ENCODE measurements around the gene MAP4K5.

Gene MAP4K5

DNA sequence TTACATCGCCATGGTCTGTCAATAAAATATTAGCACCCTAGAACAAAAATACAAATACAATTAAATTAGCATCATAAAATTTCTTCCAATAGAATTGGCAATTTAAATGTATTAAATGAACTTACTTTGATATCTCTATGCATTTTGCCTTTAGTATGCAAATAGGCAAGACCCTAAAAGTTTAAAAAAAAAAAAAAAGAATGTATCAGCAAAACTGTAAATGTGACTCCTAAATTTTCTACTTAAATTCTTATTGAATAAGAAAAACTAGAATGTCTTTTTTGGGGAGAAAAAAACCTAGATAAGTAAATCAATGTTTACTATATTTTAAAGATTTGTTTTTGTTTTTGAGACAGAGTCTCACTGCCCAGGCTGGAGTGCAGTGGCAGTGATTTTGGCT is 56.2 kb downstream of the MAP4K5 start:
- no peak for DNase-seq (ENCODE audit: low read depth in 2 of 2)

DNA sequence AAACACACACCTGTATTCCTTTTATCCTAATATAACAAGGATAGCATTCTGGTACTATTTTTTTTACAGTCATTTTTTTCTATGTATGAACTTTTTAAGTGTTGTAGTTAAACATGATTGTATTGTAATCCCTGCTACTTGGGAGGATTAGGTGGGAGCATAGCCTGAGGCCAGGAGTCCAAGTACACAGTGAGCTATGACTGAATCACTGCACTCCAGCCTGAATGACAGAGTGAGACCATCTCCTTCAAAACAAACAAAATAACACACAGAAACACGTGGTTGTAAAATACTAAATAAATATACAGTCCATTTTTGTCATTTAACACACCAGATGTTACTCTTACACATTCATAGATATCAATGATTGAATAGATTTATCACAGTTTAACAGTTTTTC is 56.9 kb downstream of the MAP4K5 start:
- DNase-seq (ENCODE audit: low read depth in 2 of 2), result no peak

DNA sequence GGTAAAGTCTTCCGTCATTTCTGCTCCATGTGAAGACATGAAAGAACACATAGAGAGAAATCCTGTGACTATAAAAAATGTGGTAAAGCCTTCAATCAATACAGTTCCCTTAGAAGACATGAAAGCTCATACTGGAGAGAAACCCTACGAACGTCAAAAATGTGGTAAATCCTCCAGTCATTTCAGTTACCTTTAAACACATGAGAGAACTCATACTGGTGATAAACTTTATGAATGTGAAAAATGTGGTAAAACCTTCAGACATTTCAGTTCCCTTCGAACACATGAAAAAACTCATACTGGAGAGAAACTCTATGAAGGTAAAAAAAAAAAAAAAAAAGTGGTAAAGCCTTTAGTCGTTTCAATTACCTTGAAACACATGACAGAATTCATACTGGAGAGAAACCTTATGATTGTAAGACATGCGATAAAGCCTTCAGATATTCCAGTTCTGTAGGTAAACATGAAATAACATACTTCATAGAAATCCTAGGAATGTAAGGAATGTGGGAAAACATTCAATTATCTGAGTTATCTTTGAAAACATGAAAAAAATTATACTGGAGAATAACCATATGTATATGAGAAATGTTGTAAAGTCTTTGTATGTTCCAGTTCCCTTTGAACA is 60.4 kb downstream of the MAP4K5 start:
- DNase-seq (ENCODE audit: low read depth in 2 of 2), result no peak

DNA sequence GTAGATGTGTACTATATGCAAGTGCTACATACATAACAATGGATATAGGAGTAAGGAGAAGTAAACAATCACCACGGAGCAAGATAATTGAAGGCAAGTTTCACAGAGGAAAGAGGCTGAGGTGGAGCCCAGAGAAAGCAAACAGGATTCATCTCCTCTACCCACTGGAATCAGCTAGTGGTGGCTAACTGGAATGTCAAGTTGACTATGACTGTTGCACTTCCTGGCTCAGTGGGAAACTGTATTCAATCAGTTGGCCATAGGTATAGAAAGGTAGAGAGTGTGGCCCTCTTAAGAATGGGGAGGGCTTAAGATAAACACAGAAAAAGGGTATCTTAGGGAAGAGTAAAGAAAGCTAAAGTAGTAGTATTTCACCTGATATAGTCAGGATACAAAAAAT is 62.4 kb downstream of the MAP4K5 start:
- no peak for DNase-seq (ENCODE audit: low read depth in 2 of 2)

DNA sequence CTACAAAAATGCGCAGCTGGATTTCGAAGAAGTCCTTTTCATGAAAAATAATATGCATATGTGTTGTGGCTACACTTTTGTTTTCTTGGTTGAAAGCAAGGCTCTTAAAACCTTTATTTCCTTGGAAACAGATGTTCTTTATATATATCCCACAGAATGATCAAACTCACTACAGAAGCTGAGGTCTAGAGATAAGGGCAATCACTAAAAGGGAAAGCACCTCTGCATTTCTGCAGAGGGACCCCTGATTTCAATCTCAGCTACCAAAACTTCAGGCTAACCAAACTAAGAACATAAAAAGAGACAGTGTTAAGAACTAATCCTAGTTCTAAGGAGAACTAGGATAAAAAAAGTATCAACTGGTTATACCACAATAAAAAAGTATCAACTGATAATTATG is 70.3 kb downstream of the MAP4K5 start:
- no peak for DNase-seq (ENCODE audit: low read depth in 2 of 2)

DNA sequence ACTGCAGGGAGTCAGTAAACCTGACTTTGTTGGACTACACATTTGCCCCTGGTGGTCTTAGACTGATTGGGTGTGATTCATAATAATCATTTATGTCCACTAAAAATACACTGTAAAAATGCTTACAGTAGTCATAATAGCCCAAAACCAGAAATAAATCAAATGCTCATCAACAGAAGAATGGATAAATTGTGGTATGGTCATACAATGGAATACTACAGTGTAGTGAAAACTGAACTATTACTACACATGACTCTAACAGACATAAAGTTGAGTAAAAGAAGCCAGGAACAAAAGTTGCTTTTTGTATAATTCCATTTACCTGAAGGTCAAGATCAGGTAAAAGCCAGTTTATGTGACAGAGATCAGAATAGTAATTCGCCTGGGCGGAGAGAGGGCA is 78.5 kb downstream of the MAP4K5 start:
- DNase-seq (ENCODE audit: low read depth in 2 of 2), result no peak

DNA sequence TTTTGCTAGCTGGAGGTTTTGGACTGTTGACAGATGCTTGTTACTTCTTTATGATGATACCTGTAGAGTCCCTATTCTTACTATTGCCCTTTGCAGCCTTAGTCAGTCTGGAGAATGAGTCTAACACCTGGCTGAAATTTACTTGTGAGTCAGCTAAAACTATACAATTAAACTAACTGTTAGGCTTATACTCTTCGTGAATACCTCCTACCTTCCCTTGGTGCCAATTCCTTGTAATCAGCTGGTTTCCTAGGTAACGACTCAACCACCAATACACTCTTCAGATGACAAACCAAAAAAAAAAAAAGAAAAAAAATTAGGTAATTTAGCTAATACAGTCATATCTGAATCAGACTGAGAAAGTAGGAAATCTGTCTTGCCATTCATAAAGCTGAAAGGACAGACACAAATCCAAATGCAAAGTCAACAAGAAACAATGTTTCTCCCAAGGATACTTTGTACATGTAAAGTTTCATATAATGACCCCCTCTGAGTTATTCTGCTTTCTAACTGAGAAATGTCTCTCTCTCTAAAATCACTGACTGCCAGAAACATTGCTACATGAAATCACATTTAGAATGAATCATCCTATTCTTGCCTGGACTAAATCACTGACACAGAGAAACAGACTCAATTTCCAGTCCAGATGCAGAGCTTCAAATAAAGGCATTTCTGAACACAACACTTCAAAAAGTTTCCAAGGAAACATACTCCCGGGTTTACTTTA is 79.2 kb downstream of the MAP4K5 start:
- peak; percentile 48 to 53 for DNase-seq (ENCODE audit: low read depth in 2 of 2)

DNA sequence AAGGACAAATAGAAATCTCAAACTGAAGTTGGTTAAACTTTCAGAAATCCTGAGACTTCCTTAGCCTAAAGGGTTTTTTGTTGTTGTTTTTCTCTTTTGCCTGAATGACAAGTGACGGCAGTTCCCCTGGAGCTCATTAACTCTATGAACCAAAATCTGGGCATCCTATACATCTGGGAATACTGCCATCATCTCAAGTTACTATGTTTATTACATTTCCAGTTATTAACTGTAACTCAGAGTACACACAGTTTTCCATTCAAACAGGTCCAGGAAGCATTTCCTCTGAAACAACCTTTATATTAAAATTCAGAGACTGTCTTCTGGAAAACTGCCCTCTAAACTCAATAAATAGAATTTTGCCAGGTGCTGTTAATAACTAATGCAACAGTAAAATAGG is 80.1 kb downstream of the MAP4K5 start:
- DNase-seq (ENCODE audit: low read depth in 2 of 2), result no peak

DNA sequence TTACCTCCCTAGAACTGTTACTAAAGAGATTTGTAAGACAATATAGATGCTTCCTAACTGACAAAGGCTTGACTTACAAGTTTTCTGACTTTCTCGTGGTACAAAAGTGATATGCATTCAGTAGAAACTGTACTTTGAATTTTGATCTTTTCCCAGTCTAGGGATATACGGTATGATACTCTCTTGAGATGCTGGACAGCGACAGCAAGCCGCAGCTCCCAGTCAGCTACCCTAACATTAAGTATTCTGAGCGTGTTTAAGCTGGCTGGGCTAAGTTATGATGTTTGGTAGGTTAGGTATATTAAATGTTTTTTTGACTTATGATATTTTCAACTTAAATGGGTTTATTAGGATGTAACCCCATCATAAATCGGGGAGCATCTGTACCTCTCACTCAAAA is 80.5 kb downstream of the MAP4K5 start:
- DNase-seq (ENCODE audit: low read depth in 2 of 2), result no peak

DNA sequence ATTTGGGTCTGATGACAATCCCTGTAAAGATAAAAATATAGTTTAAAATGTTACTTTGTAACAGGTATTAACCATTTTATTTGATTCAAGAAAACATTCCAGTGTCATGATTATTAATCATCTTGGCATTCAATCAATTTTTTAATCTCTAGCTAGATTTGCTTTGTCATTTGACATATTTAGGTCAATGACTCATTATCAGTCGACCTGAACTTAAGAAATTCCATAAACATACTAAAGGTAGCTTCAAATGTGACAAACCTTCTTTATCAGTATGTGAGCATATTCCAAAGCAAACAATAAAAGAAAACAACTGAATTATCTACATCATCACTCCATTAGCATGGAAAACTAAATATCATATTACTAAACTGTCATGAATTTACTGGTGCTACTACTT is 84.9 kb downstream of the MAP4K5 start:
- no peak for DNase-seq (ENCODE audit: low read depth in 2 of 2)

DNA sequence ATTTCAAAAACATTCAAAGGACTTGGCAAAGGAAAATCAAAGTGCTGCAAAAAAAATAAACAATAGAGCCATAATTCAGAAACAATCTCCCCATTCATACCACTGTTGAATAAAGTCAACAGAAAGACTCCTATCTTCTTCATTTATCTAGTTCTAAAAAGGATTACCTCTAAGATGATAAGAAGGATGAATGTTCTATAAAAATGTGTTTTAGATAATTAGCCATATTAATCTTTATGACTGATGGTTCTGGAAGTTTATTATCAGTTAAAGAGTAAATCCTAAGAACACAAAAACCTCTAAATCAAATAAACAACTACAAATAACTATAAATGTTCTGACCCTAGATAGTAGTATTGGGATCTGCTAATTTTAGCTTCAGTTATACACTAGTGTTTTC is 97.8 kb downstream of the MAP4K5 start:
- no peak for DNase-seq (ENCODE audit: low read depth in 2 of 2)

DNA sequence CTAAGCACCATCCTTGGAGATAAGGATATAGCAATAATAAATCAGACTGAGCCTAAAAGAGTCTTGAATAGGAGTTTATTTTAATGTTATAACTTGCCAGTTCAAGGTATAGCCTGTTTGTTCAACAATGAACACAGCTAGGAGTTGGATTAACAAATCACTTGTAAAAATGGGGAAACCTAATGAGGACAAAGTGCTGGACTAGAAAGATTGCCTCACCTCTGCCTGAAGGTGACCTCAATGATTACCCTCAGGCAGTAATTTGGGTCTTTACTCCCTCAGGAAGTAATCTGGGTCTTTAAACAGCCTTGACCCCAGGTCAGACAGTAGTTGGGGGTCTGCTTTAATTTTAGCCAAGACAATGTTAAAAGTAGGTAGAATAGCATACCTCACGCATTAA is 100.2 kb downstream of the MAP4K5 start:
- no peak for DNase-seq (ENCODE audit: low read depth in 2 of 2)

DNA sequence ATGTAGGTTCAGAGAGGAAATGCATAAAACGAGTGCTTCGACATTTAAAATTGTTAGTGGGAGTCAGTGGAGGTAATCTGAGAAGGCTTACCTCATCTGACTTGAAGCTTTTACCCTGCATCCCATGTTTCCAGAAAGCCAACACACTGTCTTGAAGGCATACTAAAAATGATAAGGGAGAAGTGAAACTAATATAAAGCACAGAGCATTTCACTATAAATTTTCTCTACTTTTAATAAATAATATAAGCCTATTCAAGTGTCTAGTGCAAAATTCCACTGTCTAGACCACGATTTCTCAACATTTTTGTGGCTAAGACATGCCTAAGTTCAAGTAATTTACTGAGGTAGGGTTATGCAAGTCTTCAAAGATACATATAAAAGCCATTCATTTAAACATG is 106.6 kb downstream of the MAP4K5 start:
- DNase-seq (ENCODE audit: low read depth in 2 of 2), result peak; percentile 63 to 65

DNA sequence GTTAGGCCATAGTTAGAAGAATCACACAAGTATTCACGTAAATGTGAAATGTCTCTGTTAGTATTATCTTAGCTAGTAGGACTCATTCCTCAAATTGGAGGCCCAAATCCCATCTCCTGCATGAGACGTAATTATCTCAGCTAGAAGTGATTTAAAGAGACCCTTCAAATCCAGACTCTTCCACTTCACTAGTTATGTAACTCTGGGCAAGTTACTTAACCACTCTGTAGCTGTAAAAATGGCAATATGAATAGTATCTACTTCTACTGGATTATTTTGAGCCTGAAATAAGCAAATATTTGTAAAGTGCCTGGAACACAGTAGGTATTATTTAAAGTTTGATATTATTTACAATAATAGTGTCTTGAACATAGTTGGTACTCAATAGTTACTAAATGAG is 107.3 kb downstream of the MAP4K5 start:
- DNase-seq (ENCODE audit: low read depth in 2 of 2), result no peak

DNA sequence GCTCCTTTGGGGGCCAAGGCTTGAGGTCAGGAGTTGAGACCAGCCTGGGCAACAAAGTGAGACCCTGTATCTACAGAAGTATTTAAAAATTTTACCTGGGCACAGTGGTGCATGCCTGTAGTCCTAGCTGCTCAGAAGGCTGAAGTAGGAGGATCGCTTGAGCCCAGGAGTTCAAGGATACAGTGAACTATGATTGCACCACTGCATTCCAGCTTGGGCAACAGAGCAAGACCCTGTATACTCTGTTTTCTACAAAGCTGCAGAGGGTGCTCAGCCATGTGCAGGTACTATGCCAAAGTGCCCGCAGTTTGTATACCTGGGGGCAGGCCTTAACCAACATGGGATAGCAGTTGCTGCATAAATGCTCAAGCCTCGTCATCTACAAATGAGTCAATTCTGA is 108.8 kb downstream of the MAP4K5 start:
- no peak for DNase-seq (ENCODE audit: low read depth in 2 of 2)

DNA sequence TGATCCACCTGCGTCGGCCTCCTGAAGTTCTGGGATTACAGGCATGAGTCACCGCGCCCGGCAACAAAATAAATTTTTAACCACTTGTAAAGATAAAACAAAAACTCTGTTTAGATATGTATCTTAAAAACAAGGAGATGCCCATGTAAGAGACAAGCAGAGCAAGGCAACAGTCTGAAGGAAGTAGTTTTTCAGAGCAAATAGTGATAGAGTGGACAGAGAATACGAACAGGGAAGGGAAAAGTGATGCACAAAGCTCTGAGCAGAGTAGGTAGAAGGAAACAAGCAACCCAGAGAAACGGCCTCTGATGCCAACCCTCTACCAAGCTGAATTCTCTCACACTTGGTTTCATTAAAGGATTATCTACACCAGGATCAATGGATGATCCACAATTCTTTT is 110.9 kb downstream of the MAP4K5 start:
- DNase-seq (ENCODE audit: low read depth in 2 of 2), result no peak

DNA sequence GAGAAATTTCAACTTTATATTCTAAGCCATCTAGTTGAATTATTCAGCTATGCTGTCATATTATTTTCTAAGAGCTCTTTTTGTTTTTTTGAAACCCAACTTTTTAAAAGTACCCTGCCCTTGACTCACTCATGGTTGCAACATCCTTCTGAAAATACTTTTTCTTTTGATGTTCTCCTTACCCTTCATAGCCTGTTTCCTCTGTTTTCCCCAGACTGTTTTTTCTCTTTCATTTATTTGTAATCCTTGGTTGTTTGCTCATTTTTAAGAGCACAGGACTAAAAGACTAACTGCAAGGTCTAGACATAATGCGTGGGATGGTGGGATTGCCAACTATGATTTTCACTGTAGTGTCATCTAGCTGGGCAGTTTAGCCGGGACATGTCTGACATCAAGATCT is 114.5 kb downstream of the MAP4K5 start:
- no peak for DNase-seq (ENCODE audit: low read depth in 2 of 2)

DNA sequence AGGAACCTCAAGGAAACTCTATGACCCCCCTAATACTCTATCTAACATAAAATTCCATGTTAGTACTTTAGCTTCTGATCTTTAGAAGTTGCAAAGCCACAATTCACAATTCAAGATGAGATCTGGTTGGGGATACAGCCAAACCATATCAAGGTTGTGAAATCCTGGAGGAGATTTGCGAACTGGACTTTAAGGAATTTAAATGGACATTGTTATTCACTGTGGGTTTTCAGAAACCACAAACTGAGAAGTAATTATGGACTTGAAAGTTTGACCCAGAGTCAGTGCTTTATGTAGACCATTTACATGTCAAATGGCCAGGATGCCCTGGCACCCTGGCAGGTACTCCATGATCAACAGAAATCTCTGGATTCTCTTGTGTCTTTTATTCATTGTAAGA is 121.4 kb downstream of the MAP4K5 start:
- DNase-seq (ENCODE audit: low read depth in 2 of 2), result peak in 1 of 2 experiments; percentile 50

DNA sequence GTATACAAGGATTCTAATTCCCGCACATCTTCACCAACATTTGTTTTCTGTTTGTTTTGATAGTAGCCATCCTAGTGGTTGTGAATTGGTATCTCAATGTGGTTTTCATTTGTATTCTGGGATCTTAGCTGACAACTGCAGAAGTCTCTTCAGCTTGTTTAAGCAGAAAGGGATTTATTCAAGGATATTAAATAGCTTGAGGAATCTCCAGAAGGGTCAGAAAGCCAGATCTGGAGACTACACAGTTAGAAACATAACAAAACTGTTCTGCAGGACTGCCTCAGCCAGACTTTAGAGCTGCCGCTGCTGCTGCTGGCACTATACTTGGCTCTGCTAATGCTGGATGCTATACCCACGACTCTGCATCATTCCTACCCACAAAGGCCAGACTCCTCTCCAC is 122.3 kb downstream of the MAP4K5 start:
- DNase-seq (ENCODE audit: low read depth in 2 of 2), result no peak

DNA sequence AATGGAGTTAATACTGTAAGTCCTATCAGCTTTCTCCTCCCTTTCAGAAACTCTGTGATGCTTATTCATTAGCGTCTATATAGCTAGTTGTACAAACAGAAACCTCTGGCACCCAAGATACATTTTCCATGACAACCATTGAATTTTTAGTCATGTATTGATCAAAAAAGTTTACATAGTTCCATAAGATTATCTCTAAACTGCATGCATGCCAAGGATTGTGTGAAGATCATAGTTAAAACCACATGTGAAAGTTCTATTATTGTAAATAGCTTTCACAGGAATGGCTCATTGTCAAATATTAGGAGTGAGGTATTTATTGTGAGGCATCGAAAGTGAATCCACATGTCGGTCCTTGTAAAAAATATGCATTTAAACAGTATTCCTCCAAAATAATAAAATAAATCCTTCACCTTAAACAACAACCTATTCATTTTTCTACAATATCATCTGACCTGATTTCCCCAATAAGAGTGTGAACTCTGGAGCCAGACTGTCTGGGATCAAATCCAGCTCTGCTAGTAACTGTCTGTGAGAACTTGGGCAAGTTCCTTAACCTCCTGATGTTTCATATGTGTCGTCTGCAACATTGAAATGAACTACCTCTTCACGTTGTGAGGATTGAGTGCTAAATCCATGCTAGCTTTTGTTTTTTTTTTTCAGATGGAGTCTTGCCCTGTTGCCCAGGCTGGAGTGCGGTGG is 125.1 kb downstream of the MAP4K5 start:
- peak; percentile 80 for DNase-seq (ENCODE audit: low read depth in 2 of 2)

DNA sequence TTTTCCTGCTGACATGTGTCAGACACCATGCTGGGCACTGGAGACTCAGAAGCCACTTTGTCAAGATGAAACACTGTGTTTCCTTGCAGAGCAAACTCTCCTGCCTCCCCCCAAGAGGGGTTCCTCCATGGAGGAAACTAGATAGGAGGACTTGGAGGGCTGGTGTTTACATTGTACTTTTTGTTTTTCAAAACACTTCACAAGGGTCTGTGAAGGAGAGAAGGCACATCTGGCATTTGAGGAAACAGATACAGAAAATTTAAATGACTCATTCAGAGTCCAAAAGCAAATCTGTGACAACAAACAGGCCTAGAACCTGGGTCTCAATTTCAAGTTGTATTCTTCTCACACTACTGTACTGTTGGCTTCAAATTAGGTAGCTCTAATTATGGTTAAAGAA is 128.9 kb downstream of the MAP4K5 start:
- no peak for DNase-seq (ENCODE audit: low read depth in 2 of 2)

DNA sequence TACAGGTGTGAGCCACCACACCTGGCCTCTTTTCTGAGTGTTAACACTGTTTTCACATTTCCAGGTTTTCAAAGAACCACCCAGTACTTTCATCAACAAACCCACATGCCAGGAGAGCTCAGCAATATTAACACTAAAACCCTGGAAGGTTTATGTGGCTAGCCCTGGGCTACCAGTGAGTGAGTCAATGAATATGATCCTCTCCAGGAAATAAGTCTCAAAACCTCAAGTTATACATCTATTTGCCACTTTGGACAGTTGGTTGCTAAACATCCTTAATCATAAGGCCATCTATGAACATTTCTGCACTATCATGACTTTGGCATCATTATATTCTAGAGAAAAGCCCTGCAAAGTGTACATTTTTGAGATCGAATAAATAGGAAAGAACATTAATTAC is 129.4 kb downstream of the MAP4K5 start:
- no peak for DNase-seq (ENCODE audit: low read depth in 2 of 2)

DNA sequence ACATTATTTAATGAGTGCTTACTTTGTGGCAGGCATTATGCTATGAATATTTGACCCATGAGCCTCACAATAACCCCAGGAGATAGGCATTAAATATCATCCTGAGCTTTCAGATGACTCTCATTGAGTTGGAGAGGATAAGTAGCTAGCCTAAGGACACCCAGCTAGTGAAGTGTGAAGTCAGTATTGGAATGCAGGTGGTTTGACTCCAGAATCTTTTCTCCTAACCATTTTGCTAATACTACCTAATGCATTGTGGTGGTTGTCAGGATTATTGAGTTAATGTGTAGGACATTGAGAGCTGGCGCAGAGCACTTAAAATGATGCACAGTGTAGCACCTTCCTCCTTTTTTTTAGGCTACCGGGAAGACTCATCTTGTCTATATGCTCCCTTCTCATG is 131.9 kb downstream of the MAP4K5 start:
- no peak for DNase-seq (ENCODE audit: low read depth in 2 of 2)
